Measurements from ENCODE around the gene SPOUT1. TPM values are rescaled to one million over a fixed set of nuclear protein-coding genes. Genes with fewer than 3 reads are reported as not detected.

The SPOUT1 gene
- total RNA-seq, 1 donor from 2014 or later = 34.6 TPM

- H3K4me1 Mint-ChIP-seq = peaks cover 7% of the 10 kb centered on the region
- H3K27me3 Mint-ChIP-seq (ENCODE audit: low read depth) = no peaks in the 10 kb centered on the region
- H3K9me3 Mint-ChIP-seq = no peaks in the 10 kb centered on the region
- TF ChIP-seq CTCF (IDR thresholded peaks at IDR 0.05; ENCODE audit: unreplicated experiment) = no peak
- no peak overlapping the region for H3K4me3 Mint-ChIP-seq
- peaks cover 3% of the 10 kb centered on the region for H3K36me3 Mint-ChIP-seq
- no peak overlapping the region for H3K27ac Mint-ChIP-seq
- no peak for DNase-seq (ENCODE audit: low spot score in 2 of 2, unreplicated experiment in 2 of 2)
Measured at GRCh38 chr9:128840524-128840923, 10.9 kb upstream of the SPOUT1 start.

- Mint-ChIP-seq H3K27ac (no peak overlapping the region), H3K4me3 (no peak overlapping the region), H3K27me3 (ENCODE audit: low read depth) (no peaks in the 10 kb centered on the region), H3K4me1 (no peaks in the 10 kb centered on the region), H3K36me3 (peaks cover 5% of the 10 kb centered on the region), H3K9me3 (no peaks in the 10 kb centered on the region)
- no peak for DNase-seq (ENCODE audit: low spot score in 2 of 2, unreplicated experiment in 2 of 2)
- TF ChIP-seq CTCF (IDR thresholded peaks at IDR 0.05; ENCODE audit: unreplicated experiment) = no peak
Measured at GRCh38 chr9:128838338-128838737, 8.7 kb upstream of the SPOUT1 start.

GRCh38 chr9:128836509-128837145, 7.0 kb upstream of the SPOUT1 start:
- no peak overlapping the region for H3K4me3 Mint-ChIP-seq
- H3K27me3 Mint-ChIP-seq (ENCODE audit: low read depth) = no peaks in the 10 kb centered on the region
- H3K27ac Mint-ChIP-seq = no peak overlapping the region
- TF ChIP-seq CTCF (IDR thresholded peaks at IDR 0.05; ENCODE audit: unreplicated experiment) = no peak
- H3K9me3 Mint-ChIP-seq = no peaks in the 10 kb centered on the region
- DNase-seq (ENCODE audit: low spot score in 2 of 2, unreplicated experiment in 2 of 2) = no peak
- peaks cover 2% of the 10 kb centered on the region for H3K36me3 Mint-ChIP-seq
- H3K4me1 Mint-ChIP-seq = no peaks in the 10 kb centered on the region

- DNase-seq (ENCODE audit: low spot score in 2 of 2, unreplicated experiment in 2 of 2) = no peak
- Mint-ChIP-seq H3K27me3 (ENCODE audit: low read depth) (no peaks in the 10 kb centered on the region), H3K9me3 (no peaks in the 10 kb centered on the region), H3K27ac (no peak overlapping the region), H3K36me3 (peaks cover 2% of the 10 kb centered on the region), H3K4me3 (no peak overlapping the region), H3K4me1 (no peaks in the 10 kb centered on the region)
- TF ChIP-seq CTCF (IDR thresholded peaks at IDR 0.05; ENCODE audit: unreplicated experiment) = no peak
Measured at GRCh38 chr9:128835246-128836210, 5.9 kb upstream of the SPOUT1 start.

- no peaks in the 10 kb centered on the region for H3K9me3 Mint-ChIP-seq
- no peak for DNase-seq (ENCODE audit: low spot score in 2 of 2, unreplicated experiment in 2 of 2)
- peaks cover 7% of the 10 kb centered on the region for H3K4me1 Mint-ChIP-seq
- H3K27ac Mint-ChIP-seq = no peak overlapping the region
- peaks cover 2% of the 10 kb centered on the region for H3K36me3 Mint-ChIP-seq
- H3K27me3 Mint-ChIP-seq (ENCODE audit: low read depth) = no peaks in the 10 kb centered on the region
- TF ChIP-seq CTCF (IDR thresholded peaks at IDR 0.05; ENCODE audit: unreplicated experiment) = no peak
- H3K4me3 Mint-ChIP-seq = no peak overlapping the region
Measured at GRCh38 chr9:128833696-128834095, 4.1 kb upstream of the SPOUT1 start.

Measured in mesothelial cell of epicardium (in vitro differentiated cells).